NCI-H1105 treated with DMSO at 0.1 percent for 48 hours (cell line): Measurements from ENCODE around the gene TFG.

Experiments used
- DNase-seq: peaks from one replicate; lab custom pipeline; 2025; lab: John Stamatoyannopoulos, UW

Gene TFG

DNA sequence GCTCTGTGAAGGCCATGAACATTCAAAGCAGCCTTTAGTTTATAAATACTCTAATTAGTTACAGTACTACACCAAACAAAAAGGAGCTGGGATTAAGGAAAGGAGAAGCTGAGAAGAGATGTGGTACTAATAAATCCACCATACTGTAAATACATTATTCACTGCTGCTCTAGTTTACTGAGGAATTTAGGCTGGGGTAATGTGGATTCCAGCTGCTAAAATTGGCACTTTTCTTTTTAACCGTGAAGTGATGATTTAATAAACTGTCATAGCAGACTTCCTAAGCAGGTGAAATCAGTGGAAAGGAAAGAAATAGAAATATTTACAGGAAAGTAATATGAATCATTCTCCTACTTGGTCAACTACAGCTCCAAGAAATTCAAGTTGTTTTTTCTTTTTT lies 88.7 kb downstream of the TFG start:
- no peak for DNase-seq
